OCI-LY3 (cell line): ENCODE results near the gene NR6A1.

Experiments
- H2AFZ ChIP-seq: fragments of 200-600, 300-600 bp; shearing (Covaris generic); 2 replicates; pipeline ENCODE4 v1.6.0; 2014; ENCODE audit warnings: antibody characterized with exemption, low read depth, low read length
- H3K27ac ChIP-seq: fragments of 200-600, 300-600 bp; sonication (generic); 2 replicates; pipeline ENCODE4 v1.5.1; 2014; ENCODE audit warnings: mild to moderate bottlenecking, low read length, moderate library complexity, mixed read lengths
- H3K27me3 ChIP-seq: fragments of 200-600, 300-600 bp; sonication (generic); 2 replicates; pipeline ENCODE4 v1.6.1; 2014; ENCODE audit warnings: low read depth, low read length, mixed read lengths
- H3K36me3 ChIP-seq: fragments of 200-600, 300-600 bp; sonication (generic); replicated peaks from 2 replicates; pipeline ENCODE3; 2014; ENCODE audit warnings: low read depth, low read length, mixed read lengths
- H3K4me1 ChIP-seq: fragments of 300-600, 200-600 bp; sonication (generic); 2 replicates; pipeline ENCODE4 v1.6.1; 2014; ENCODE audit warnings: low read length, mixed read lengths
- H3K4me2 ChIP-seq: fragments of 200-600, 300-600 bp; sonication (generic); 2 replicates; pipeline ENCODE4 v1.6.1; 2014; ENCODE audit warnings: low read length, mixed read lengths
- H3K4me3 ChIP-seq: fragments of 300-600, 200-600 bp; sonication (generic); 2 replicates; pipeline ENCODE4 v1.5.1; 2014; ENCODE audit warnings: antibody characterized with exemption, mild to moderate bottlenecking, low read length, moderate library complexity
- H3K79me2 ChIP-seq: fragments of 300-600, 200-600 bp; shearing (Covaris generic); 2 replicates; pipeline ENCODE4 v1.6.1; 2014; ENCODE audit warnings: mild to moderate bottlenecking, low read length, mixed read lengths
- H3K9ac ChIP-seq: fragments of 300-600, 200-600 bp; shearing (Covaris generic); 2 replicates; pipeline ENCODE4 v1.6.0; 2014; ENCODE audit warnings: mild to moderate bottlenecking, low read length, moderate library complexity
- H3K9me3 ChIP-seq: fragments of 200-600, 300-600 bp; shearing (Covaris generic); 2 replicates; pipeline ENCODE4 v1.6.1; 2014; ENCODE audit warnings: low read length, mixed read lengths; ENCODE audit not compliant: insufficient read depth
- H4K20me1 ChIP-seq: fragments of 200-600, 300-600 bp; sonication (generic); 2 replicates; pipeline ENCODE4 v1.6.1; 2016; ENCODE audit warnings: low read length, mixed read lengths; ENCODE audit not compliant: insufficient read depth
- EZH2phosphoT487 ChIP-seq: fragments of 200-600 bp; shearing (Covaris generic); IDR thresholded peaks from 2 replicates; pipeline ENCODE4 v1.6.1; 2018; ENCODE audit warnings: antibody characterized with exemption, mixed run types, low read depth
- TF ChIP-seq, protein P1 (sequence below): fragments of 200-600, 300-600 bp; sonication (generic); IDR thresholded peaks from 2 replicates; pipeline ENCODE4 v1.5.1; 2014; ENCODE audit warnings: antibody characterized with exemption, low read length, low read depth

Gene NR6A1

GRCh38 chr9:124694414-124695279, 76.5 kb downstream of the NR6A1 start:
- peaks cover 13% of the 10 kb centered on the region for H4K20me1 ChIP-seq
- no peak overlapping the region for H3K9ac ChIP-seq
- H3K27me3 ChIP-seq: no peaks in the 10 kb centered on the region
- H2AFZ ChIP-seq: no peak overlapping the region
- no peak for TF ChIP-seq EZH2phosphoT487
- TF ChIP-seq, protein P1, sequence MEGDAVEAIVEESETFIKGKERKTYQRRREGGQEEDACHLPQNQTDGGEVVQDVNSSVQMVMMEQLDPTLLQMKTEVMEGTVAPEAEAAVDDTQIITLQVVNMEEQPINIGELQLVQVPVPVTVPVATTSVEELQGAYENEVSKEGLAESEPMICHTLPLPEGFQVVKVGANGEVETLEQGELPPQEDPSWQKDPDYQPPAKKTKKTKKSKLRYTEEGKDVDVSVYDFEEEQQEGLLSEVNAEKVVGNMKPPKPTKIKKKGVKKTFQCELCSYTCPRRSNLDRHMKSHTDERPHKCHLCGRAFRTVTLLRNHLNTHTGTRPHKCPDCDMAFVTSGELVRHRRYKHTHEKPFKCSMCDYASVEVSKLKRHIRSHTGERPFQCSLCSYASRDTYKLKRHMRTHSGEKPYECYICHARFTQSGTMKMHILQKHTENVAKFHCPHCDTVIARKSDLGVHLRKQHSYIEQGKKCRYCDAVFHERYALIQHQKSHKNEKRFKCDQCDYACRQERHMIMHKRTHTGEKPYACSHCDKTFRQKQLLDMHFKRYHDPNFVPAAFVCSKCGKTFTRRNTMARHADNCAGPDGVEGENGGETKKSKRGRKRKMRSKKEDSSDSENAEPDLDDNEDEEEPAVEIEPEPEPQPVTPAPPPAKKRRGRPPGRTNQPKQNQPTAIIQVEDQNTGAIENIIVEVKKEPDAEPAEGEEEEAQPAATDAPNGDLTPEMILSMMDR: no peak
- H3K4me3 ChIP-seq: no peak overlapping the region
- no peaks in the 10 kb centered on the region for H3K9me3 ChIP-seq
- peaks cover 4% of the 10 kb centered on the region; the same call in 1 of the 2 replicates for H3K79me2 ChIP-seq
- H3K36me3 ChIP-seq: no peaks in the 10 kb centered on the region
- no peak overlapping the region for H3K4me2 ChIP-seq
- no peak overlapping the region for H3K27ac ChIP-seq
- H3K4me1 ChIP-seq: no peaks in the 10 kb centered on the region

- Histone ChIP-seq H3K4me1 (no peaks in the 10 kb centered on the region), H4K20me1 (peaks cover 9% of the 10 kb centered on the region; the same call in 1 of the 2 replicates), H3K27ac (no peak overlapping the region), H3K4me3 (no peak overlapping the region), H2AFZ (no peak overlapping the region), H3K27me3 (no peaks in the 10 kb centered on the region), H3K79me2 (peaks cover 4% of the 10 kb centered on the region; the same call in 1 of the 2 replicates), H3K36me3 (no peaks in the 10 kb centered on the region), H3K9me3 (no peaks in the 10 kb centered on the region), H3K4me2 (no peak overlapping the region), H3K9ac (no peak overlapping the region)
- TF ChIP-seq, protein P1: no peak
- no peak for TF ChIP-seq EZH2phosphoT487
Measured at GRCh38 chr9:124693403-124693802, 77.7 kb downstream of the NR6A1 start.

DNA sequence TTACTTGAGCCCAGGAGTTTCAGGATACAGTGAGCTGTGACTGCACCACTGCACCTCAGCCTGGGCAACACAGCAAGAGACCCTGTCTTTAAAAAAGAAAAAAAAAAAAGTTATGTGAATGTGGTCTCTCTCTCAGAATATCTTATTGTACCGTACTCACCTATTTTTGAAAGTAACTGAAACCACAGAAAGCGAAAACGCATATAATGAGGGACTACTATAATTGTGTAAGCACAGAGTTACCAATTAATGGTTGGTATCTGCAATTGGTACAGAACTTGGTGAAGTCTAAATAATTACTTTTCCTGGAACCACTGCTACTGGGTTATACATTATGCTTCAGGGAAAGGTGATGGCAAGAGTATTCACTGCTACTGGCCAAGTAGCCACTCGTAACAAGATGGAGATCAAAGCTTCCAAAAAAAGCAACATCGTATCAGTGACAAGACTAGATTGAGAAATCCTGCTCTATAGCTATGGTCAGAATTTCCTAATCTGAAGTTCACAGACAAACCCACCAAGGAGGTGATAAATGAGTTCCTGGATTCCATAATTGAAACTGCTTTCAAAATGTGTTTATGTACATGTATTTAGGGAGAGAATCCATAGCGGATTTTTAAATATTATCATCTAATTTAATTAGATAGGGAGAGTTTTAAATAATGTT, 82.7 kb downstream of the NR6A1 start:
- Histone ChIP-seq H4K20me1 (peaks cover under 1% of the 10 kb centered on the region; the same call in 1 of the 2 replicates), H3K79me2 (peaks cover 1% of the 10 kb centered on the region; the same call in 1 of the 2 replicates)

More for the DNA sequence above, 82.7 kb downstream of the NR6A1 start:
- H2AFZ ChIP-seq: no peak overlapping the region
- H3K9ac ChIP-seq: no peak overlapping the region
- H3K4me1 ChIP-seq: no peaks in the 10 kb centered on the region
- H3K4me2 ChIP-seq: no peak overlapping the region
- no peak overlapping the region for H3K27ac ChIP-seq
- H3K9me3 ChIP-seq: no peaks in the 10 kb centered on the region
- no peak for TF ChIP-seq EZH2phosphoT487
- TF ChIP-seq, protein P1: no peak
- no peak overlapping the region for H3K4me3 ChIP-seq
- H3K27me3 ChIP-seq: no peaks in the 10 kb centered on the region
- H3K36me3 ChIP-seq: peaks cover 4% of the 10 kb centered on the region
